CD4-positive, alpha-beta T cell treated with Interleukin-2 at 100 ng/mL for 4 hours (primary cell): ENCODE measurements around the gene STARD9.
A peak's percentile ranks its signal among the peaks of the same experiment; 100 is the strongest.
"Not testable (repeated sequence)": the region's sequence is repeated elsewhere in the genome, so short reads cannot be mapped to it uniquely, and the experiment has no call there.

Experiments
- DNase-seq: peaks from one replicate; pipeline ENCODE4 v3.0.0-alpha.2; 2020; ENCODE audit warnings: low spot score

Gene STARD9

GRCh38 chr15:42590619-42591237, 15.3 kb downstream of the STARD9 start:
- no peak for DNase-seq

GRCh38 chr15:42591238-42591934, 16.0 kb downstream of the STARD9 start:
- DNase-seq = no peak

GRCh38 chr15:42592716-42593115, 17.3 kb downstream of the STARD9 start:
- no peak for DNase-seq

- DNase-seq = no peak
Observed at GRCh38 chr15:42593143-42593542, 17.7 kb downstream of the STARD9 start.

- DNase-seq = no peak
Observed at GRCh38 chr15:42594095-42594494, 18.7 kb downstream of the STARD9 start.

- no peak for DNase-seq
Observed at GRCh38 chr15:42595626-42596240, 20.3 kb downstream of the STARD9 start.

GRCh38 chr15:42601316-42601715, 25.9 kb downstream of the STARD9 start:
- DNase-seq = not testable (repeated sequence)

- DNase-seq = no peak
Observed at GRCh38 chr15:42602501-42602900, 27.1 kb downstream of the STARD9 start.

- DNase-seq = no peak
Observed at GRCh38 chr15:42603978-42604377, 28.6 kb downstream of the STARD9 start.

GRCh38 chr15:42604894-42605744, 29.7 kb downstream of the STARD9 start:
- no peak for DNase-seq

- DNase-seq = no peak
Observed at GRCh38 chr15:42605796-42606195, 30.4 kb downstream of the STARD9 start.

GRCh38 chr15:42608110-42608531, 32.7 kb downstream of the STARD9 start:
- peak; percentile 48 for DNase-seq

GRCh38 chr15:42608752-42609488, 33.5 kb downstream of the STARD9 start:
- DNase-seq = no peak

GRCh38 chr15:42611532-42611931, 36.1 kb downstream of the STARD9 start:
- DNase-seq = no peak

- DNase-seq = no peak
Observed at GRCh38 chr15:42612367-42612912, 37.0 kb downstream of the STARD9 start.

- DNase-seq = no peak
Observed at GRCh38 chr15:42616107-42616506, 40.7 kb downstream of the STARD9 start.

- DNase-seq = no peak
Observed at GRCh38 chr15:42619656-42620371, 44.4 kb downstream of the STARD9 start.

- DNase-seq = no peak
Observed at GRCh38 chr15:42621386-42621785, 46.0 kb downstream of the STARD9 start.

GRCh38 chr15:42621996-42622925, 46.9 kb downstream of the STARD9 start:
- no peak for DNase-seq

GRCh38 chr15:42623951-42624350, 48.5 kb downstream of the STARD9 start:
- no peak for DNase-seq
